MM.1S (cell line): ENCODE data around the gene RHPN2.

ENCODE experiments used
- CTCF ChIP-seq: fragments of 300-600 bp; sonication (generic); IDR thresholded peaks from 2 replicates; pipeline ENCODE4 v1.5.1; 2016; ENCODE audit warnings: antibody characterized with exemption, low read length, mixed read lengths
- EZH2 ChIP-seq: fragments of 300-600 bp; sonication (generic); optimal IDR thresholded peaks from 2 replicates; pipeline ENCODE3; 2017; ENCODE audit warnings: low read depth, mild to moderate bottlenecking, antibody characterized with exemption, low read length, mixed read lengths

GRCh38 chr19:33085570-33086128, 21.0 kb upstream of the RHPN2 start:
- no peak for TF ChIP-seq CTCF
- TF ChIP-seq EZH2, result no peak
